NCI-H2081 treated with DMSO at 0.1 percent for 48 hours (cell line): ENCODE results near the gene ZNF260.
"Not testable (repeated sequence)": the region's sequence is repeated elsewhere in the genome, so short reads cannot be mapped to it uniquely, and the experiment has no call there.

Experiments used
- DNase-seq: peaks from one replicate; lab custom pipeline; 2025; lab: John Stamatoyannopoulos, UW

The ZNF260 gene

DNA sequence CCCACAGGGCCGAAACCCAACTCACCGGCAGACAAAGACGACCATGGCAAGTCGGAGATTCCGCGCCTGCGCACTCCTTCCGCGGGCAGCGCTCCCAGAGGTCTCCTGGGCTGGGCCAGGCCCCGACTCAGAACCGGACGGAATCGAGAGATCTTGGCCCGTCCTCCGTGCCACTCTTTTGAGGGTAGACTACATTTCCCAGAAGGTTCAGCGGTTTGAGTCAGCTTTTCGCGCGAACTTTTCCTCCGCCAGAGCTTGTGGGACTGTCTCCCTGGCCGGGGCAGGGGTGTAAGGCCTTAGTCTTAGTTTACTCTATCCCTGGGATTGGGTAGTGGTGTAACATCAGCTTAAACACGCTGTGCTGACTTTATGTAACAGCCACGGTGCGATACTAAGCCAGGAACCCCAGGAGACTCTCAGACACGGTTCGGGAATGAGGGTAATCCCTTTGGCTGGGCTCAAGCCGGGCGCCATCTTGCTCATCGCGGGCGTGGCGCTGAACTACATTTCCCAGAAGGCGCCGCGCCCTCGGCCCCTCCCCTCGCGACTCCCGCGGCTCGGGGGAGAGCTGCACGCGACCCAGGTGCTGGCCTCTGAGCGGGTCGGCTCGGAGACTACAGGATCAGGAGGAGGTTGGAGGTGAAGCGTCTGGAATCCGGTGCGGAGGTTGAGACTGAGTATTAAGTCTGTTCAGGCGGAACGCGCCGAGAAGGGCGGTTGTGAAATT, at the start of gene ZNF260:
Gene ZNF260, minus strand, starts transcription at position 78 of the 727 bp plus-strand sequence. CDS start 13,033 bp downstream, outside the sequence.
- peak; percentile 53 for DNase-seq

DNA sequence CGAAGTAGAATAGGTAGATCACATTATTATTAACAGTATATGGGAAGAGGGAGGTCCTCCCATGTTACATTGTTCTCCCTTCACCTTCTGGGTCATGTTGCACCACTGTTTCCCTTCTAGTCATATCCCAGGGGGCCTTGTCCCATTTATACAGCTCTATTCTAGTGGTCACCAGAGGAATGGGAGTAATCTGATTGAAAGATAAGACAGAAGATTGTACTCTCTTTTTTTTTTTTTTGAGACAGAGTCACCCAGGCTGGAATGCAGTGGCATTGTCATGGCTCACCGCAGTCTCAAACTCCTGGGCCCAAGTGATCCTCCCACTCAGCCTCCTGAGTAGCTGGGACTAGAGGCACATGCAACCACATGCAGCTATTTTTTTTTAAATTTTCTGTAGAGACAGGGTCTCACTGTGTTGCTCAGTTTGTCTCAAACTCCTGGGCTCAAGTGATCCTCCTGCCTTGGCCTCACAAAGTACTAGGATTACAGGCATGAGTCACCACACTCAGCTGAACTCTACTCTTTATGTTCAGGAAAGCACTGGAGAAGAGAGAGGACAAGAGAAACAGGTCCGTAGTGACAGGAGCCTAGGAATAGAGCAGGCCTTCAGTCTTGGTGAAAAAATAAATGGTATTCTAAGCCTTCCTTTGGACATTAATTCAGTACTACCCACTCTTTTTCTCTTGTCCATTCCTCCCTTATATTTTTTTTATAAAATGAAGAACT, 49.4 kb upstream of the ZNF260 start:
- DNase-seq, result no peak

GRCh38 chr19:36574741-36575140, 46.7 kb upstream of the ZNF260 start:
- DNase-seq, result no peak

- DNase-seq, result no peak
These were observed 46.0 kb upstream of the ZNF260 start for GRCh38 chr19:36573895-36574720.

- peak; percentile 35 for DNase-seq
These were observed 45.2 kb upstream of the ZNF260 start, which contains the start of gene ZNF529 for GRCh38 chr19:36573020-36573894. TSS of gene ZNF529 (minus strand) at chr19:36573292. CDS start at chr19:36572346, 946 bp downstream.

DNA sequence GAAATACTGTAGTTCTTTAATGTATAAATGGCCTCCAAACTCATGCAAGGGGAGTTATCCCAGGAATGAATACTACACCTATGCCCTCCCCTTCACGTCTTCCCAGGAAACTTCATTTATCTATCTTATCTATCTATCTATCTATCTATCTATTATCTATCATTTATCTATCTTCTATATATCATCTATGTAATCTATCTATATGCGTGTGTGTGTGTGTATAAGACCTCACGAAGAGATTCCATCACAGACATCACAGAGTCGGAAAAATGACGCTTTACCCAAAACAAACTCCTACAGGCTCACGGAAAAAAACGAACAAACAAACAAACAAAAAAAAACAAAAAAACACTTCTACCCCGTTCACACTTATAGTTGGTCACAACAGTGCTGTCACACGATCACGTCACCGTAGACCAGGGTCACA, 44.5 kb upstream of the ZNF260 start:
- DNase-seq, result no peak

GRCh38 chr19:36564391-36564790, 36.3 kb upstream of the ZNF260 start:
- DNase-seq, result no peak

DNA sequence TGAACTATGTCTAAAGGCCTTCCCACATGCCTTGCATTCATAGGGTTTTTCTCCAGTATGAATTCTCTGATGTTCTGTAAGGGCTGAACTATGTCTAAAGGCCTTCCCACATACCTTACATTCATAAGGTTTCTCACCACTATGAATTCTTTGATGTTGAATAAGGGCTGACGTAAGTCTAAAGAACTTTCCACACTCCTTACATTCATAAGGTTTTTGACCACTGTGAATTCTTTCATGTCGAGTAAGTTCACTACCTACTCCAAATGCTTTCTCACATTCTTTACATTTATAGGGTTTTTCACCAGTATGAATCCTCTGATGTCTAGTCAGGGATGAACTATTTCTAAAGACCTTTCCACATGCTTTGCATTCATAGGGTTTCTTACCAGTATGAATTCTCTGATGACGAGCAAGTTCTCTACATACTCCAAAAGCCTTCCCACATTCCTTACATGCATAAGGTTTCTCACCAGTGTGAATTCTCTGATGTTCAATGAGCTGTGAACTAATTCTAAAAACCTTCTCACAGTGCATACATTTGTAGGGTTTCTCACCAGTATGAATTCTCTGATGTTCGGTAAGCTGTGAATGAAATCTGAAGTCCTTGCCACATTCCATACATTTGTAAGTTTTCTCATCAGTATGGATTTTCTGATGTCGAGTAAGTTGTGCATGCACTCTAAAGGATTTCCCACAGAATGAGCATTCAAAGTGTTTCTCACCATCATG, 19.1 kb upstream of the ZNF260 start:
- DNase-seq, result no peak

DNA sequence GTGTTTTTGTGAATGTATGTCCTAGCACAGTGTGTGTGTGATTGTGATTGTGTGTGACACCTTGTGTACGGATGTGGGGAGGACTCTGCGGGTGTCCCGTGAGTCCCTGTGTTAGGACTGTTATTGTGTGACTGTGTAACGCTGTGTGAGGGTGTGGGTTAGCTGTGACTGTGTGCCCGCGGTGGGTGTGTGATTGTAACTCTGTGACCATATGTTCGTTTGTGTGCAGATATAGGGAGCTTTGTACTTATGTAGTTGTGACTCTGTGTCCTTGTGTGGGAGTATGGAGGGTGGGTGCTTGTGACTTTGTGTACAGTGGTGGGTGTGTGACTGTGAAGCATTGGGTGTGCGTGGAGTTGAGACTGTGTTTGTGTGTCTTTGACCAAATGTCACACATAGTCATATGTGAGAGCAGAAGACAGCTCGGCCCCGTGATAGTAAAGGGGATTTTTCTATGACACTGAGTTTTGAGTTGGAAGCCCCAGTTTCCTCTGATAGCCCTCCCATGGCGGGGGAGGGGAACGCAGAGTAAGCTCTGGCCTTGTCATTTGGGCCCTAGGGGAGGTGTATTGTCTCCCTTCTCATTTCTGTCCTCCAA, 949 bp upstream of the ZNF260 start:
- no peak for DNase-seq

- DNase-seq, result no peak
These were observed 238 bp downstream of the ZNF260 start for GRCh38 chr19:36527873-36528193.

- no peak for DNase-seq
These were observed 730 bp downstream of the ZNF260 start for GRCh38 chr19:36527341-36527740.

GRCh38 chr19:36526581-36526980, 1.5 kb downstream of the ZNF260 start:
- DNase-seq, result no peak

DNA sequence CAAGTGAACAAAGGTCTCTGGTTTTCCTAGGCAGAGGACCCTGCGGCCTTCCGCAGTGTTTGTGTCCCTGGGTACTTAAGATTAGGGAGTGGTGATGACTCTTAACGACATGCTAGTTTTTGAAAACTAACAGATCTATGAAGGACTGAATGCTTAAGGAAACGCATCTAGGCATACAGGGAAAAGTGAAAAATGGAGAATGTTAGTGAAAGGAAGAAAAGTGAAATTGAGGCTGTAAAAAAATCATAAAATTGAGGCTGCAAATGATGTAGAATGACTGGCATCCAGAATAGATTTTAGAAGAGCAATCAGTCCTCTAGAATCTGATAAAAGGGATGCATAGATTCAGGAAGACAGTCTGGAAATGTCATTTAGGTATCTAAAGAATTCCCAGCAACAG, 3.5 kb downstream of the ZNF260 start:
- no peak for DNase-seq

DNA sequence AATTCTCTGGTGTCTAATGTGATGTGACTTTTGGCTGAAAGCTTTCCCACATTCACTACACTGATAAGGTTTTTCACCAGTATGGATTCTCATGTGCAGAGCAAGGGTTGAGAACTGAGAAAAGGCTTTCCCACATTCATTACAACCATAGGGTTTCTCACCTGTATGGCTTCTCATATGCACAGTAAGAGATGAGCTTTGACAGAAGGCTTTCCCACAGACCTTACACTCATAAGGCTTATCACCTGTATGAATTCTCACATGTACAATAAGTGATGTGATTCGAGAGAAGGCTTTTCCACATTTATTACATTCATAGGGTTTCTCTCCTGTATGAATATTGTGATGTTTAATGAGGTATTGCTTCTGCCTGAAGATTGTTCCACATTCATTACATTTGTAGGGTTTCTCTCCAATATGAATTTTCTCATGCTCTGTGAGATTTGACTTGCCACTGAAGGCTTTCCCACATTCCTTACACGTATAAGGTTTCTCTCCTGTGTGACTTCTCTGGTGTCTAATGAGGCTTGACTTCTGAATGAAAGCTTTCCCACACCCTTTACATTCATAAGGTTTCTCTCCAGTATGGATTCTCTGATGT, 14.0 kb downstream of the ZNF260 start:
- no peak for DNase-seq

DNA sequence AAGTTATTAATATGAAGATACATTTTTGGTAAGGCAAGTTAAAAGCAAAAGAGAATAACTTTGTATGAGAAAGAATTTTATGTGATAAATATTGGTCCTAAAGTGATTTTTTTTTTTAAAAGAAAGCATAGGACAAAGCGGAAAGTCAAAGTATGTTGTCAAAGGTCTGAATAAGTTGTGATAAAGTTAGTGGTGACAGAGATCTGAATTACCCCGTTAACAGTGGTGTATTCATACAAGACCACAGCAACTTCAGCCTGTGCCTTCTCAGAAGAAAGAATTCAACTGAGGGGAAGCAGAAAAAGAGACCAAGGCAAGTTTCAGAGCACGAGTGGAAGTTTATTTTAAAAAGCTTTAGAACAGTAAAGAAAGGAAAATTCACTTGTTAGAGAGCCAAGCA, 19.7 kb downstream of the ZNF260 start:
- DNase-seq, result no peak

DNA sequence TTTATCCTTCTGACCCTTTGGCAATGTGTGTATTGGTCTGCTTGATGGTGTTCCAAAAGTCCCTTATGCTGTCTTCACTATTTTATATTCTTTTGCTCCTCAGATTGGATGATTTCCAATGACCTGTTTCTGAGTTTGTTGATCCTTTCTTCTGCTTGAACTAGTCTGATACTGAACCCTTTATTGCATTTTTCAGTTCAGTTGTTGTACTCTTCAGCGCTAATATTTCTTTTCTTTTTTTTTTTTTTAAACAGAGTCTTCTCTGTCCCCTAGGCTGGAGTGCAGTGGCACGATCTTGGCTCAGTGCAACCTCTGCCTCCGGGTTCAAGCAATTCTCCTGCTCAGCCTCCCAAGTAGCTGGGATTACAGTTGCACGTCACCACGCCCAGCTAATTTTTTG, 26.1 kb downstream of the ZNF260 start:
- DNase-seq, result no peak

GRCh38 chr19:36497001-36497400, 31.1 kb downstream of the ZNF260 start:
- DNase-seq, result no peak

- DNase-seq, result not testable (repeated sequence)
These were observed 35.2 kb downstream of the ZNF260 start for GRCh38 chr19:36492689-36493453.

DNA sequence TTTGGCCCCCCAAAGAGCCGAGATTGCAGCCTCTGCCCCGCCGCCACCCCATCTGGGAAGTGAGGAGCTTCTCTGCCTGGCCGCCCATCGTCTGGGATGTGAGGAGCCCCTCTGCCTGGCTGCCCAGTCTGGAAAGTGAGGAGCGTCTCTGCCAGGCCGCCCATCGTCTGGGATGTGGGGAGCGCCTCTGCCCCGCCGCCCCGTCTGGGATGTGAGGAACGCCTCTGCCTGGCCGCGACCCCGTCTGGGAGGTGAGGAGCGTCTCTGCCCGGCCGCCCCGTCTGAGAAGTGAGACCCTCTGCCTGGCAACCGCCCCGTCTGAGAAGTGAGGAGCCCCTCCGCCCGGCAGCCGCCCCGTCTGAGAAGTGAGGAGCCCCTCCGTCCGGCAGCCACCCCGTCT, 37.2 kb downstream of the ZNF260 start:
- not testable (repeated sequence) for DNase-seq
